GM23248 (cell line): Measurements from ENCODE around the gene GID4.

Source experiments
- EZH2 ChIP-seq: fragments of 200-600 bp; sonication (generic); IDR thresholded peaks from 2 replicates; pipeline ENCODE4 v1.6.1; 2018; ENCODE audit warnings: antibody characterized with exemption, mild to moderate bottlenecking; ENCODE audit not compliant: insufficient read depth, poor library complexity, severe bottlenecking
- EZH2phosphoT487 ChIP-seq: fragments of 200-600 bp; sonication (generic); IDR thresholded peaks from 2 replicates; pipeline ENCODE4 v1.6.1; 2018; ENCODE audit warnings: antibody characterized with exemption, moderate library complexity, mild to moderate bottlenecking, low read depth; ENCODE audit not compliant: insufficient read depth

- no peak for TF ChIP-seq EZH2
- no peak for TF ChIP-seq EZH2phosphoT487
Measured at GRCh38 chr17:18110636-18111145, 71.5 kb downstream of the GID4 start.
